GM21390 (cell line): ENCODE results near the gene LHPP.
"Not testable (repeated sequence)": the region's sequence is repeated elsewhere in the genome, so short reads cannot be mapped to it uniquely, and the experiment has no call there.

Experiments
- ATAC-seq: cut with Tn5 transposase; IDR thresholded peaks from one replicate; pipeline ENCODE4 v1.9.1; 2021; ENCODE audit not compliant: unreplicated experiment

LHPP gene, protein sequence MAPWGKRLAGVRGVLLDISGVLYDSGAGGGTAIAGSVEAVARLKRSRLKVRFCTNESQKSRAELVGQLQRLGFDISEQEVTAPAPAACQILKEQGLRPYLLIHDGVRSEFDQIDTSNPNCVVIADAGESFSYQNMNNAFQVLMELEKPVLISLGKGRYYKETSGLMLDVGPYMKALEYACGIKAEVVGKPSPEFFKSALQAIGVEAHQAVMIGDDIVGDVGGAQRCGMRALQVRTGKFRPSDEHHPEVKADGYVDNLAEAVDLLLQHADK

DNA sequence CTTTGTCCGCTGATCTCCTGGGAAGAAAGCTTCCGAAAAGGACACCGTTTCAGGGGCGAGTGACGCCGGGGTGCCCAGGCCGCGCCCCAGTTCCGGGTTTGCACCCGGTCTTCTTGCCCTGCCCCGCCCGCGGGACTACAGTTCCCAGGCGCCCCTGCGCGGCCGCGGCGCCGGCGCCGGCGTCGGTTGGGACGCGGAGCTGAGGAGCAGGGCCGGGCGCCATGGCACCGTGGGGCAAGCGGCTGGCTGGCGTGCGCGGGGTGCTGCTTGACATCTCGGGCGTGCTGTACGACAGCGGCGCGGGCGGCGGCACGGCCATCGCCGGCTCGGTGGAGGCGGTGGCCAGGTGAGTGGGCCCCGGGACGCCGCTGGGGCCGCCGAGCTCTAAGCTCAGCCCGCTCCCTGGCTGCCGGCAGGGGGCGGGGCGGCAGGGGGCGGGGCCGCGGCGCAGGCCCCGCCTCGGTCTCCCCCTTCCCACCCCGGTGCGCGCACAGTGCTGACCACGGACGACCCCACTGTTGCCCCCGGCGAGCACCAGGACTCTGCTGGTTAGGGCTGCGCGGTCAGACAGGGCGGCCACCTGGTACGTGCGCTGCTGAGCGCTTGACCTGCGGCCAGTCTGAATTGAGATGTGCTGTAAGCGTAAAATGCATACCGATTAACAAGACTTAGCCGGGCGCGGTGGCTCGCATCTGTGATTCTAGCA, at the start of gene LHPP:
Gene LHPP, plus strand, starts transcription at position 182 of the 706 bp plus-strand sequence. Its CDS starts 40 bp downstream, at position 222.
- ATAC-seq = peak; percentile 98

- no peak for ATAC-seq
Observed at GRCh38 chr10:124414076-124414475, 47.5 kb upstream of the LHPP start.

DNA sequence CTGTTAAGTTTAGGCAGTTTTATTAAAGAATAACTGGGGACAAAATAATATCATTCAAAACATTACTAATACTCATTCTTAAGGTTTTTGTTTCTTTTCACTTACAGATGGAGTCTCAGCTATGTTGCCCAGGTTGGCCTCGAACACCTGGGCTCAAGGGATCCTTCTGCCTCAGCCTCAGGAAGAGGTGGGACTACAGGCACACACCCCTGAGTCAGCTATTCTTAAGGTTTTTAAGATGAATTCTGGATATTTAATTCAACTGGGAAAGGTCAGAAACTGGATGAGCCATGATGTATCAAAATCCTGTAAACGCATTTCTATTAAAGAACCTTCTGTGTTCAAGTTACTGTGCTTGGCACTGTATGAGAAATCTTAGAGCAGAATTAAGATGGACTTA, 46.4 kb upstream of the LHPP start:
- ATAC-seq = no peak

GRCh38 chr10:124416733-124417132, 44.9 kb upstream of the LHPP start:
- no peak for ATAC-seq

GRCh38 chr10:124417895-124418725, 43.5 kb upstream of the LHPP start:
- peak; percentile 26 for ATAC-seq

- ATAC-seq = peak; percentile 99
Observed at GRCh38 chr10:124418726-124419501, 42.7 kb upstream of the LHPP start, which contains the start of gene OAT. Gene OAT, minus strand, starts transcription at chr10:124418923. Its CDS starts 6,752 bp downstream, at chr10:124412171.

GRCh38 chr10:124419635-124420034, 42.0 kb upstream of the LHPP start:
- no peak for ATAC-seq

DNA sequence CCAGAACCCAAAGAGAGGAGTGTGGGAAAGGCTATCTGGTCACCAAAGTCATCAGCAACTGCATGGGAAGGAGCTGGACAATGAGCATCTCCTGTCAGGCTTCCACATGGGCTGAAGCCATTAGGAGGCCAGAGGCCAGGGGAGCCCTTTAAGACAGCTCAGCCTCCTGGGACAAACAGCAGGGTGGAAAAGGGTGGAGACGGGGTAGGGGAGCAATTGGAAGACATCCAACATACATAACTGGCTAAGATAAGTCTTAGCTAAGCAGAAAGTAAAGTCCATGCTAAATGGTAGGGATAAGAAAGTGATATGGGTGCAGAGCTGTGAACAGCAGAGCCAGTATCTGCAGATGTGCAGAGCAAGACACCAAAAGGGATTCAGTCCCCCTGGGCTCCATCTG, 41.4 kb upstream of the LHPP start:
- ATAC-seq = no peak

GRCh38 chr10:124422742-124423141, 38.9 kb upstream of the LHPP start:
- ATAC-seq = no peak

DNA sequence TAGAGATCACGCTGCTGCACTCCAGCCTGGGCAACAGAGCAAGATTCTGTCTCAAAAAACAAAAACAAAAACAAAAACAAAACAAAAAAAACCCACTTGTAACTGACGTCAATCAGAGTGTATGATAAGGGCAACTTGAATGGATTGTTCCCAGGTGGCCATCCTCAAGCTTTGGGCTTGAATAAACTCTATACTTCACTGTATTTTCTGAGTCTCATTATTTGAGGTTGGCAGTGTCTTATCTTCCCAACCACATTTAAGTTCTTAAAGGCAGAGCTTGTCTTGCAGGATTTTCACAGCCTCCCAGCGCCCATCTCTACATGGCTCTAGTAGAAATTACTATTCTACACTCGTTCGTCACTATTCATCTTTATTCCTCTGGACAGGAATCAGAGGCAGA, 37.8 kb upstream of the LHPP start:
- ATAC-seq = no peak

GRCh38 chr10:124425227-124425962, 36.2 kb upstream of the LHPP start:
- ATAC-seq = no peak

- no peak for ATAC-seq
Observed at GRCh38 chr10:124428207-124428777, 33.3 kb upstream of the LHPP start.

DNA sequence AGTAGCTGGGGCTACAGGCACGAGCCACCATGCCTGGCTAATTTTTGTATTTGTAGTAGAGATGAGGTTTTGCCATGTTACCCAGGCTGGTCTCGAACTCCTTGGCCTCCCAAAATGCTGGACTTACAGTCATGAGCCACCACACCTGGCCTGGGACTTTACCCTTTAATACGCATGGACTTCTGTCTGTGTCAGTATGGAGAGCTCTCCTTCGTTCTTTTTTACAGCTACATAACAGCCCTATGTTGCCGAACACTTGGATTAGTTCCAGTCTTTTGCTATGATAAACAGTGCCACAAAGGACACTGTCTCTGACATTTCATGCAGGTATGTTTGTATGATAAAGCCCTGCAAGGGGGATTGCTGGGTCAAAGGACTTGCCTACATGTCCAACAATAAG, 32.0 kb upstream of the LHPP start:
- ATAC-seq = no peak

DNA sequence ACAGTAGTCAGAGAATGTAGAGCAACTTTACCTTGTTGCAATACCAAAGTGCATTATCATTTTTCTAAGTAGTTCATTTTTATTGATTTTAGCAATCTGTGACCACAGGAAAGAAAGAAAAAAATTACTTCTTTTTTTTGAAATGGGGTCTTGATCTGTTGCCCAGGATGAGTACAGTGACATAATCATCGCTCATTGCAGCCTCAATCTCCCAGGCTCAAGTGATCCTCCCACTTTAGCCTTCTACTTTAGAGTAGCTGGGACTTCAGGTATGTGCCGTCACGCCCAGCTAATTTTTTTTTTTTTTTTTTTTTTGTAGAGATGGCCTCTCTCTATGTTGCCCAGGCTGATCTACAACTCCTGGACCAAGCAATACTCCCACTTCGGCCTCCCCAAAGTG, 31.5 kb upstream of the LHPP start:
- no peak for ATAC-seq

- ATAC-seq = no peak
Observed at GRCh38 chr10:124433461-124433860, 28.2 kb upstream of the LHPP start.

DNA sequence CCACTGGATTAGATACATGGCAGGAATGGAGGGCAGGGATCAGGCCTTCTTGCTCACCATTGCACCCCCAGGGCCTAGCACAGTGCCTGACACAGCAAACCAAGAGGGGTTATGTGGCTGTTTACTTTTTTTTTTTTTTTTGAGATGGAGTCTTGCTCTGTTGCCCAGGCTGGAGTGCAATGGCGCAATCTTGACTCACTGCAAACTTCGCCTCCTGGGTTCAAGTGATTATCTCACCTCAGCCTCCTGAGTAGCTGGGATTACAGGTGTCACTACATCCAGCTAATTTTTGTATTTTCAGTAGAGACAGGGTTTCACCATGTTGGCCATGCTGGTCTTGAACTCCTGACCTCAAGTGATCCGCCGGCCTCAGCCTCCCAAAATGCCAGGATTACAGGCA, 25.9 kb upstream of the LHPP start:
- ATAC-seq = not testable (repeated sequence)

DNA sequence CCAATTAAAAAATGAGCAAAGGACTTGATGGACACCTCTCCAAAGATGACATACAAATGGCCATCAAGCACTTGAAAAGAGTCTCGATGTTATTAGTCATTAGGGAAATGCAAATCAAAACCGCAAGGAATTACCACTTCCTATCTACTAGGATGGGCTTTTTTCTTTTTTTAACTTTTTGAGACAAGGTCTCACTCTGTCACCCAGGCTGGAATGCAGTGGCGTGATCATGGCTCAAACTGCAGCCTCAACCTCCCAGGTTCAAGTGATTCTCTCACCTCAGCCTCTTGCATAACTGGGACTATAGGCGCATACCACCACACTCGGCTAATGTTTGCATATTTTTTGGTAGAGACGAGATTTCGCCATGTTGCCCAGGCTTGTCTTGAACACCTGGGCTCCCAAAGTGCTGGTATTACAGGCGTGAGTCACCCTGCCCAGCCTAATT, 25.4 kb upstream of the LHPP start:
- ATAC-seq = peak; percentile 84

DNA sequence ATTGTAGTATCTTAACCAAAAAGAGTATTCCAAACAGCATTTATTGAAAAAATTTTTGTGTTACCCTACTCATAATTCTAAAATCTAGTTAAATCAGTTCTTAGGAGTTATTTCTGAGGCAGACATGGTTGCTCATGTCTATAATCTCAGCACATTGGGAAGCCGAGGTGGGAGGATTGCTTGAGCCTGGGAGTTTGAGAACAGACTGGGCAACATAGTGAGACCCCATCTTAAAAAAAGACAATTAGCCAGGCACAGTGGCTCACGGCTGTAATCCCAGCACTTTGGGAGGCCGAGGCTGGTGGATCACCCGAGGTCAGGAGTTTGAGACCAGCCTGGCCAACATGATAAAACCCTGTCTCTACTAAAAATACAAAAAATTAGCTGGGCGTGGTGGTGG, 19.9 kb upstream of the LHPP start:
- ATAC-seq = not testable (repeated sequence)

DNA sequence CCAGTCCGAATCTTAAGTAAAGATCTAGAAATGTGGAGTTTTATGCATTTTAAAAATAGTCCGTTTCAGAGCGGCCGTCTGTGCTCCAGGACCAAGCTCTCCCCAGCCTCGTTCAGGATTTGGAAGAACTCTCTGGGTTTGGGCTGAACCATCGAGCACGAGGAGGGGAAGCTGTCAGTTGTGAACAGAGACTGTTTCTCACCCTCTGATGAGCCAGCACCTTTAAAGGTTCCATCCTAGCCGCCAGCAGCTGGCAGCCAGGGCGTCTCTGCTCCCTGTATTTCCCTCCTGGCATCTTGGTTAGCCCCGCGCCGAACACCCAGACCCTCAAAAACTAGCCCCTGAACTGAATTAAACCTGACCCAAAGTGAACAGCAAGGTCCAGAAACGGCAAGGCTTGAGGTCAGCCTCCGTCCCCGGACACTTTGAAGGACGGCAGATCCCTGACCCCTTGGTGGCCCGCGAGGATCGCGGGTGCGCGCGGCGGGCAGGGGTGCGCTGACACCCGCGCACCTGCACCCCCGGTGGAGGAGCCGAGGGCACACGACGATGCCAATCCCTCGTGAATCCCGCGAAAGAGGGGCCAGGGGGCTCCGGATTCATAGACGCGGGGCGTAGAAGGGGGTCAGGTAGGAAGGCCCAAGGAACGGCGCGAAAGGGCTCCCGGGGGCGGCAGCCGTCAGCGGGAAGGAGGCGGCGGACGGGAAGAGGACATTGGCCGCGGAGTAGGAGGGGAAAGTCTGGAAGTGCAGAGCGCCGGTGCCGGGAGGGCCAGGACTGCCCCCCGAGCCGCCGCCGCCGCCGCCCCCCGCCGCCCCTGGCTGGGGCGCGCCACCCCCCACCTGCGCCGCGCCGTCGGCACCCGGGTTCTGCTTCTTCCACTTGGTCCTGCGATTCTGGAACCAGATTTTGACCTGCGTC, 14.5 kb upstream of the LHPP start:
- ATAC-seq = no peak
